ENCODE results near the gene DOCK2. TPM values are rescaled to one million over a fixed set of nuclear protein-coding genes. Genes with fewer than 3 reads are reported as not detected.
A peak's percentile ranks its signal among the peaks of the same experiment; 100 is the strongest.

DOCK2 gene
- total RNA-seq, 1 donor from 2014 or later = 0.17 TPM

GRCh38 chr5:169910393-169910792 lies 273.3 kb downstream of the DOCK2 start:
- DNase-seq = no peak

DNA sequence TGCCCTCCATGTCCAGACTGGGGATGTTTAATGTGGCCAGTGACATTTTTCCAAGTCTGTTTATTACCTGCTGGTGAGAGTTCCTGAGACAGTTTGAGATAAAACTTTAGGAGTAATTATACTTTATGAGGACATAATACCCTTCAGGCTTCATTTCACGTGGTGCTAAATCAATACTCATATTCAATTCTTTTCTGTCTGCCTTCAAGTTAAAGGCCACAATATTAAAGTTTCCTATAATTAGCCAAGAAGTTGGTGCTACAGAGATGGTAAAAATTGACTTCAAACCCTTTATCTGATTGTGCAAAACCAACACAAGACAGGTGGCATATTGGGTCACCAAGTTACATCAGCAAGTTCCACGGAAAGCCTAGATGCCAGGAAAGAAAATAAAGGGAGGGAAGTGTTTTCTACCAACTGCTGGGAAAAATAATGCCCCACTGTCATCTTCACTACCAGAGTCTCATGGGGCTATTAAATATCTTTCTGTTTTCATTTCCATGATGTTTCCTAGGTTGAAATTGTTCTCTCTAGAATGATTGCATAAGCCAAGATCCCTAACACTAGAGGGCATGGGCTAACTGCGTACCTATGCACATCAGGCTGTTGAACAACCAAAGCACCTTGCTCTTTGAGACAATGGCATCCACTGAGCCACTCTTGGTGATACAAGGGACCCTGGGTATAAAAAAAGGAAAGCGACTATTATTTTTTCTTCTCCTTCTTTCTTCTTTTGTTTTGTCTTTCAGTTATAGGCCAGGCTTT lies 274.6 kb downstream of the DOCK2 start:
- DNase-seq = peak; percentile 41

GRCh38 chr5:169913479-169913878 lies 276.4 kb downstream of the DOCK2 start:
- no peak for DNase-seq

- peak; percentile 41 for DNase-seq
Measured at GRCh38 chr5:169914766-169915165, 277.7 kb downstream of the DOCK2 start.

- no peak for DNase-seq
Measured at GRCh38 chr5:169917500-169917899, 280.4 kb downstream of the DOCK2 start.

DNA sequence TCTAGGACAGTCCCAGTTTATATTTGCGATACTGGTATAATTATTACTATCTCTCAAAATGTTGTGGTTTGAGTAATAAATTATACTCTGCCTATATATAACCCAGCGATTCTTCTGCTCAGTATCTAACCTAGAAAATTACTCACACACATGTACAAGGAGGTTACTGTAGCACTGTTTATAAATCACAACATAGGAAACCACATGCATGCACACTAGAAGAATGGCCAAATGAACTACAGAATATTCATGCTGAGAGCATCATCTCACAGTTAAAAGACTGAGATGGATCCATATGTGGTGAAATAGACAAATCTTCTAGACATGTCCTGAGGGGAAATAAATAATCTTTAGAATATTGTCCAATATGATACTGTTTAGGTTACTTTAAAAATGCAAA lies 281.2 kb downstream of the DOCK2 start:
- DNase-seq = no peak

DNA sequence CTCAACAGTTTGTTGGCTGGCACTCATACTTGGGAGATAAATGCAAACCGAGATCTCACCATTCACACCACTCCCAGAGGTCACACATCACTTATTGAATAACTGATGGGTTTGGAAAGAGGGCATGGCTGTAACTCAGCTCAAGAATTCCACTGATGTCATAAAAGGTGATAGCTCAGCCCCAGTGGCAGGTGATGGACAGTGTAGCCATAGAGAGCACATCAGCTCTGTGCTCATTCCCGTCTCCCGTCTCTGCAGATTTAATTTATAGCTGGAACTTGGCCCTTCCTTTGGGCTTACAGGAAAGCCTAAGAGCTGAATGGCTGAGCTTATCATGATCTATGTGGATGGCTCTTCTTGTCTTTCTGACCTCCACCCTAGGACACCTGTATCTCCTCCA lies 283.4 kb downstream of the DOCK2 start:
- DNase-seq = no peak

GRCh38 chr5:169921384-169921783 lies 284.3 kb downstream of the DOCK2 start:
- no peak for DNase-seq

DNA sequence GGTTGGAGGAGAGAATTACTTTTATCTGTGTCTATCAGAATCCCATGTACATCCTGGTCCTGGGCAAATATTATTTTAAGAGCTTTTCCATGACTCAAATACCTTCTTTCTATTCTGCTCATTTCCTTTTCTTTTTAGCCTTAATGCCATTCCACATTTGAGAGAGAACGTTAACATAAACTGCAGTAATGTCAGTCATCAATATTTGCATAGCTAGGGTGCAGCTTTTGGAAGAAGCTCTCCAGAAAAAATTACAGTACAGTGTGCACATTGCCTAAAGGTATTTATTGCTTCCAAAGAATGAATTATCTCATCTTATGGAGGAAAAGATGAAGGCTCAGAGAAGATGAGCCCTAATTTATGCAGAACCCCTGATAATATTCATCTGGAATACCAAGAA lies 284.9 kb downstream of the DOCK2 start:
- DNase-seq = no peak

DNA sequence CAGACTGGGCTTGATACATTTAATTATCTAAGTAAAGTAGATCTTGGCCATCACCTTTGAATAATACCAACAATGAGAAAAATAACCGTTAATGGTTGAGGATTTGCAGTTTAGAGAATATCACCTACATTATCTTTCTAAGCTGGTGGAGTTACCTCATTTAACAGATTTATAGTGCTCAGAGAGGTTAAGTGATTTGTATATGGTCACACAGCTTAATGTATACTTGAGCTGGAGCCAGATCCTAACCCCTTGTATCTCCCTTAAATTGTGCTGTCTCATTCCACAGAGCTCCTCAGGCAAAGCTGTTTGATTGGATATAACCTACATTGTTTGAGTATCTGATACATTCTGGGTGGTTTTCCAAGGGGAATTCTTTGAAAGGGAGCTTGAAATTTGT lies 285.4 kb downstream of the DOCK2 start:
- DNase-seq = no peak

DNA sequence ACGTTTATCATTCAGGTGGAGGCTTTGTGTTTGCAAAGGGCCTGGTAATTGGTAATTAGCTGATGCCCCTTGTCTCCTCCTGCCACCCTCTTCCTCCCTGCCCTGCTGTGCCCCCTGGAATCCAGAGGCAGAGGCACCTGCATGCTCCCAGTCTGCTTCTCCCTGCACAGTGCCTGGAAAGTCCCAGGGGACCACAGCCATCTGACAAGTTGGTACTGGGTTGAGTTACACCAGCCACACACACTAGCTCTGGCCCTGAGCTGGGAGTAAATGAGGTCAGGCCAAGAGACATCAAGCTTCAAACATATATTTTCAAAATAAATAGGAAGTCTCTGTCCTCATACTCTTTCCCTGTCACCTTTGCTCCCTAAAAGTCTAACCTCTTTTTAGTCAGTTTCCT lies 286.9 kb downstream of the DOCK2 start:
- no peak for DNase-seq

DNA sequence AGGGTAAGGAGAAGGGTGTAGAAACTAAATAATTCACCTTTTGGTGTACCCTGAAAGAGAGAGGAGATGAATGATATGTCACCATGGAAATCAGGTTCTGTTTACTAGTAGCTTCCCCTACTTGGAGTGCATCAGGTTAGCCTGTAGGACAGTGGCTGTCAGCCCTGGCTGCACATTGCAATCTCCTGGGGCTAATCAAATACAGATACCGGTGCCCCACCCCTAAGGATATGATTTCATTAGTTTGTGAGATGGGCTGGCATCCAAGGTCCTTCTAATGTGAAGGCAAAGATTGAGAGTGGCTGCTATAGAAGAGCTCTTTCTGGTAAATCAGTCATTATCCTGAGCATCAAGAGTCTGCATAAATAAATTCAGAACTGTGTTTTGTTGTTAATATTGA lies 296.1 kb downstream of the DOCK2 start:
- no peak for DNase-seq

DNA sequence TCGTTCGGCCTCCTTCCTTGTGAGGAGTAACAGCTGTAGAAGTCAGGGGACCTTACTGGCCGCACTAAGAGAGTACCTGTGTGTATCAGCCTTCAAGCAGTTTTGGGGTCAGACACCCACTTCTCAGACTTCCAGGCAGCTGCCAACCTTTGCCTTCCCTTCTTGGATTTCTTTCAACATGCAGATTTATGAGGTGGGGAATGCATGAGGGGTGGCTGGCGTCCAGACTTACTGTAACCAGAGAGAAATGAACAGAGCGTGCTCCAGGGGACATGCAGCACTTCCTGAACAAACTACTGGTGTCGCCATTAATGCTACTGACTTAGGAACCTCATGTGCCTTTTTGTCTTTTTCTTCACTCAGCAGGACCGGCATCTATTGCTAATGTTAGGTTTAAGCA lies 296.5 kb downstream of the DOCK2 start:
- no peak for DNase-seq

DNA sequence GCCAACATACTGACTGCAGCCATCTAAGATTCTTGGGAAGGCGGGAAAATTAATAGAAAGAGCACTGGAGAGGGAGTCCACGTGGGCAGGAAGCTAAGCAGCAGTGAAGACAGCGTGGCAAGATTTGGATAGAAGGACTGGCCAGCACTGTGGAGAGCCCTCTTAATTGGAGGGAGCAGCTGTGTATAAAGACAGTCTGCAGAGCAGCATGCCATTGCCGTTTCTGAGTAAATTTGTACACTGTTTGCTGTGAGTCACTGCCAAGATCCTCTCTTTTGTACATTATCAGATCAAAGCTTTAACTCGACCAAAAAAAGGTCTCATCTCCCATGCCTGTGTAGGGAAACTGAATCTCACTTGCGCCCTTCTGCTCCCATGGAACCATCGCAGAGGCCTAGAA lies 297.9 kb downstream of the DOCK2 start:
- DNase-seq = no peak

DNA sequence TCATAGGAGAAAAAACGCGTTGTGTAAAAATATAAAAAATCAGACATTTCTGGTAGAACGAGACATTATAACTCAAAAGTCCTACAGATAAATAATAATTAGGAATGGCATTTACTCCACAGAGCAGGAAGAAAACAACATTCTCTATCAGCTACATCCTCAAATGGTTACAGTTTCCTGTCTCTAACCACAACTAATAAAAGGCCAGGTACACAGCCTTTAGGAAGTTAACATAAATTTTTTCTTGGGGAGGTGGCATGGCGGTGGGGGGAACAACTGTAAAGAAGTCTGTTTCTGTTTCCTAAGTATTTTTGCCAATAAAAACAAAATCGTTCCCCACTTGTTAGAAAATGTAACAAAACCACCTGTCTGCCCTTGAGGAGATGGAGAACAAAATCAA lies 298.7 kb downstream of the DOCK2 start:
- DNase-seq = no peak

- no peak for DNase-seq
Measured at GRCh38 chr5:169938439-169938838, 301.4 kb downstream of the DOCK2 start.

DNA sequence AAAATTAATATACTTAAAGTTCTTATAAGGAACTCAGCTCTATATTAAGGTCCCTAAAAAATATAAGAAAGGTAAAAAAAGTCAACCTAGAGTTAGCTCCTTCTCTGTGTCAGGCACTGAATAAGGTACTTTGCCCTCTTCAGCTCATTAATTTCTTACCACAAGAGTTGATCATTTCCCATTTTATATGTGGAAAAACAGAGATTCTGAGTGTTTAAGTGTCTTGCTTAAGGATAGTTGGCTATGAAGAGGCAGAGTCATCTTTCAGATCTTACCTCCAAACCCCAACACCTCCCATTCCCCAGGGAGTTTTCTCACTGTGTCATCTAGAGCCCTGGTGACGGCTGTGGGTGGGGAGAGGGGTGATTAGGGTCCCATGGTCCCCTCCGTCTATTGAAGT lies 302.7 kb downstream of the DOCK2 start:
- DNase-seq = no peak

DNA sequence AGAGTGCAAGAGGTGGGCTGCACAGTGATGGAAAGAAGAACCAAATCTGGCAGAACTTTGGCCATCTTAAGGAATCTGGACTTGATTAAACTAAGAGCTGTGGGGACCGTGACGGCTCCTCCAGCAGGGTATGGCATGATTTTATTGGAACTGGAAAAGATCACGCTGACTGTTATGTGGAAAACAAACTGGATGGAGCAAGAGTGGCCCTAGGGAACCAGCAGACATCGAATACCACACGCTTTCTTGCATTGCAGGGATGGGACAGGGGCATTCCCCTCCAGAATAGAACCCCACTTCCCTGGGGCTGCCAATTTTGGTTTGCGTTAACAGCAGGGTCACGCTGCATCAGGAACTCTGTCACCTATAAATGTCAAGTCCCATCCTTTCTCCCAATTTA lies 304.5 kb downstream of the DOCK2 start:
- no peak for DNase-seq

DNA sequence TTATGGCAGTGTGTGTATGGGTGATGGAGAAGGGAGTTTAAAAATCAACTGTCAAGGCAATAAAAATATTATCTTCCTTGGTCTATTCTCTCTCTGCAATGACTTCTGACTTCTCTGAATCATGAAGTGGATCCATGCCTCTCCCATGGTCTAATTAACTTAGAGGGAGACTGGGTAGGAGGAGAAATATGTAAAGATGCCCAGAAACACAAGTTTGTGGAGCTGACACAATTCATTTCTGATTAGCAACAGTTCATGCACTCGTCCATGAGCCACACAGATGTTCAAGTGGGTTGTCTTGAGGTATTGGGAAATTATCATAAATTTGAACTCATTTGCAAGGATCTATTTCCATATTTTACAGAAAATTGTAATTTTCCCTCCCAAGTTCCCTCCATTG lies 305.1 kb downstream of the DOCK2 start:
- DNase-seq = no peak

DNA sequence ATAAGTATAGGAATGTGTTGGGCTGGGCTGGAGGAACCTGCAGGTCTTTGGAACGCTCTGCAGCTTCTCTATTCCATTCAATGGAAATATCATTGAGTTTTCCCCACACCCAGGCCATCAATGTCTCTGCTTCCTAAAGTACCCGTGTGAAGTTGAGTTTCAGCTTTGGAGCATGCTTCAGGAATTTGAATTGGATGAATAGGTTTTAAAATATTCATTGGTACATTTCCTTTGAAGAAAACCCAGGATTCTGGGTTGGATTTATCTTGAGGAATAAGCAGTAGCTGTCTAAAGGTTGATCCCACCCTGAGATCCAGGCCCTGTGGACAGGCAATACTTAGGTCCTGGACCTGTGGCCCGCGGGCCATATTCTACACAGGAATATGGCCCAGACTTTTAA lies 306.0 kb downstream of the DOCK2 start:
- DNase-seq = no peak

DNA sequence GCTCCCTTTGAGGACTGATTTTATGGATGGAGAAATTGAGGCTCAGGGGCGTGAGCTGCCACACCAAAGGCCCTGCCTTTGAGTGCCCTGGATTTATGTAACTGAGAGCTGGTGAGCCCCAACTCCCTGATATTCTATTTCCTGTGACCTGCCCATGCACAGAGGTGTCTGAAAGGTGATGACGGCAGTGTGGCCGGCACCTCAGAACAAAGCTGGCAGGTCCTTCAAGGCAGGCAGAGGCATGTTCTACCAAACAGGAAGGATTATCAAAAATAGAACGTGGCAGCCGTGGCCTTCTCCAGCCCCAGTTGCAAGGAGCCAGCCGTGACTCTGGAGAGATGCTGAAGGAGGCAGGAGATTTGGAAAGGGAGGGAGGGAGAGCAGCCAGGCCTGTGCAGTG lies 307.0 kb downstream of the DOCK2 start:
- DNase-seq = no peak

DNA sequence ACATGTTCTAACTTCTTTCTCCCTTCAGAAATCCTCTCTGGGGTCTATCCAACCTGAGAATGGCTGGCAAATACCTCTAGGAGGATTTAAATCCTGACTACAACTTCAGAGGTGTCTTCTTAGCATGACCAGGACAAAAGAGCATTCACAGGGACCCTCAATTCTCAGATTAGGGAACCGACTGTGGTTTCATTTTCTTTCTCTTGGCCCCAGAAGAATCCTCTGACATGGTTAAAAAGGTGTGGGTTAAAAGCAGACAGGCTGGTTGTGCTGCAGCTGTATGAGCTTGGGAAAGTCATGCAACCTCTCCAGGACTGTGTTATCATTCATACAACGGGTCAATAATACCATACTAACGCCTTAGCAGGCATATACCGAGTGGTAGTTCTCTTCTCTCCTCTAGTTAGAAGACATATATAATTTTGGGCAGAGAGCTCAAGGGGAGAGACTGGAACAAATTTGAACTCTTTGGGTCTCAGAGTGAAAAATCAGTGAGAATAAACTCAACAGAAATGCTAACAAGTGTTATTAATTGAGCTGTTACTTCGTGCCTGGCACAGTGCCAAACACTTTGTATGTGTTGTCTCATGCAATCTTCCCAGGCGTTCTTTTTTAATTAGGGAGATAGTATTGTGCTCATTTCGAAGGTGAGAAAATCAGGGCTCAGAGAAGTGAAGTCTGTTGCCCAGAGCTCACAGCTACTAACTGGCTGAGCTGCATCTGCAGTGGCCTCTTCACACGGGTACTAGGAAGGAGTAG lies 308.0 kb downstream of the DOCK2 start:
- peak; percentile 26 for DNase-seq

- DNase-seq = peak; percentile 55
Measured at GRCh38 chr5:169945831-169946261, 308.8 kb downstream of the DOCK2 start.

GRCh38 chr5:169946743-169947295 lies 309.7 kb downstream of the DOCK2 start:
- no peak for DNase-seq

Measured in dermis blood vessel endothelial cell (primary cell).